Ramos (cell line): ENCODE measurements around the gene HS6ST1.
"Not testable (repeated sequence)": the region's sequence is repeated elsewhere in the genome, so short reads cannot be mapped to it uniquely, and the experiment has no call there.

ENCODE experiments used
- in situ Hi-C: fragments of 300-500 bp; cut with MboI; formaldehyde crosslinking; loops from one replicate; pipeline ENCODE4 v1.14.3; 2022; ENCODE audit warnings: low sequenced_read_pairs; ENCODE audit not compliant: unreplicated experiment

The HS6ST1 gene

DNA sequence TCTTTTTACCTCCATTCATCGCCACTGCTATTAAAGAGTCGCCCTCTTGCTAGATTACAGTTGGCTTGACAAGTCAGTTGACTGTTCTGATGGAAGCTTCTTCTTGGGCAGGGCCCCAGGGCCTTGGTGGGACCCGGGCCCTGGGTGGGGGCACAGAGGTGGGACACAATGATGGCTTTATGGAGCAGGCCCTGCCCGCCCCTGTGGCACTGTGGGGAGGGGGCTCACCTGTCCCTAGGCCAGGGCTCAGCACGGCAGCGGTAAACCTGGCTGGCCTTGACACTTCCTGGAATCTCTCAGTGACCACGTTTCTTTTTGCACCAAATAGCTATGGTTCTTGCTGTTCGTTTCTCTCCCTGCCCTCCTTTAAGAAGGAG lies 4.9 kb upstream of the HS6ST1 start:
- in situ Hi-C loops = no loop called here

DNA sequence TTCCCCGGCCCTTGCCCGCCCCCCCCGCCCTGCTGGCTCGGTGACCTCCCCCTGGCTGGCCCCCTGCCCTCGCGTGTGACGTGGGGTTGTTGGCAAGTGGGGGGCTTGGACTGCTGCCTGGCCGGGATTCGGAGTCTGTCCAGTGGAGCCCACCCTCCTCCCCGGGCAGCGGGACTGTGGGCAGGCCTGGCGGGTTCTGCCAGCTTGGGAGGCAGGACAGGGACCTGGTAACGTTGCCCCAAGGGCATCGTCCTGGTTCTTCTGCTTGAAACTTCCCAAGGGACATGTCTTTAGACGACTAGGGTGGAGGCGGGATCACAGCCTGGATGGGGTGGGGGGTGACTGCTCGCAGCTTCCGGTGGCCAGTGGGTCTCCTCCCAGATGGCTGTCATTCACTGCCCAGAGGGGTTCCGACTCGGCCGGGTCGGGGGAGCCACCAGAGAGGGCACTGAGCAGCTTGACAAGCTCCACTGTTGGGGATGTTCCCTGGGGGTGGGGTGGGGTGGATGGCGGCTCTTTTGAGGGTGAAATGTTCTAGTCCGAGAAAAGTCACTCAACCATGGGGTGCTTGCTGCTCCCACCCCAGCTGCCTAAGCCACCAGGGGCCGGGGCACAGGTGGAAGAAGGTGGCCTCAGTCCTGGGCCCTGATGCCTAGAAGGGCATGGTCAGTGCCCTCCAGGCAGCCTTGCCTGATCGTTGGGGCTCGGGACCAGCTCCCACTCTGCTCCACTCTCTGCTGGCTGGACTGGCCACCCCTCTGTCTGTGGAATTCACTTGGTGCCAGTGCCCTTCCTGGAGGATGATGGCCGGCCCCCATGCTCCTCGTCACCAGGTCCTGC lies 4.3 kb upstream of the HS6ST1 start:
- in situ Hi-C loops = no loop called here

DNA sequence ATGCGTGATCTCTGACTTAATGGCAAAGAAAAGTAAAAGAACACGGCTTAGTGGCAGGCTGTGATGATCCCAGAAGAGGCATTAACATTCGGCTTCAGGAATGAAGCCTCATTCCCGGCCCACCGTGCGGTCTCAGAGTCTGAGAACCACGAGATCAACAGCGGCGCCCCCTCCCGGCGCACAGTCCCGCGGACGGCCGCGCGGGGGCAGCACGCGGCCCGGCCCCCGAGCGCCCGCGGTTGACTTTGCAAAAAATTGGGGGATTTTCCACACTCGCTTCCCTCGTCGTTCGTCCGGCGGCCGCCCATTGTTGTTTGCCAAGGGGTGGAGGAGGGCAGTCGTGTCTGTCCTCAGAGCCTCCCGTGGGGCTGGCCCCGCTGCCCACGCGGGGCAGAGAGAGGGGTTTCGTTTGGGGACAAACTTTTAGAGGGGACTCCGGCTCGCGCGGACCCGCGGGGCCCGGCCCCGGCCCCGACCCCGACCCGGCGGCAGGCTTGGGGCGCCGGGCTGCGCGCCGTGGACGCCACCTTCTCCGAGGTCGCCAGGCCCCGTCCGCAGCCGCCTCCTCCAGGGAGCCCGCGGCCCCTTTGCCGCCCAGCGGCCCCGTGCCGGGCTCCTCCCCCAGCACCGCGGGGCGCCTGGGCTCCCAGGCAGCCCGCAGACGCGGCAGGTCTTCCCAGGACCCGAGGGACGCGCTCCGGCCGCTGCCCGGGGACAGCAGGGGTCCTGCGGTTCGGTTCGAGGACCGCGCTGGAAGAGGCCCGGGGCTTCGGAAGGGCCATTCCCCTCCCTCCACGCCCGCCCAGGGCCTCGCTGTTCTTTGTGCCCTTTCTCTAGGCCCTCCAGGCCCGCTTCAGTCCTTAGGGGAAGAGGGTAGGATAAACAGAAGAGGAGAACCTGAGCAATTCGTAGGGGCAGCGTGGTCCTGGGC lies 3.4 kb upstream of the HS6ST1 start:
- in situ Hi-C loops = no loop called here

DNA sequence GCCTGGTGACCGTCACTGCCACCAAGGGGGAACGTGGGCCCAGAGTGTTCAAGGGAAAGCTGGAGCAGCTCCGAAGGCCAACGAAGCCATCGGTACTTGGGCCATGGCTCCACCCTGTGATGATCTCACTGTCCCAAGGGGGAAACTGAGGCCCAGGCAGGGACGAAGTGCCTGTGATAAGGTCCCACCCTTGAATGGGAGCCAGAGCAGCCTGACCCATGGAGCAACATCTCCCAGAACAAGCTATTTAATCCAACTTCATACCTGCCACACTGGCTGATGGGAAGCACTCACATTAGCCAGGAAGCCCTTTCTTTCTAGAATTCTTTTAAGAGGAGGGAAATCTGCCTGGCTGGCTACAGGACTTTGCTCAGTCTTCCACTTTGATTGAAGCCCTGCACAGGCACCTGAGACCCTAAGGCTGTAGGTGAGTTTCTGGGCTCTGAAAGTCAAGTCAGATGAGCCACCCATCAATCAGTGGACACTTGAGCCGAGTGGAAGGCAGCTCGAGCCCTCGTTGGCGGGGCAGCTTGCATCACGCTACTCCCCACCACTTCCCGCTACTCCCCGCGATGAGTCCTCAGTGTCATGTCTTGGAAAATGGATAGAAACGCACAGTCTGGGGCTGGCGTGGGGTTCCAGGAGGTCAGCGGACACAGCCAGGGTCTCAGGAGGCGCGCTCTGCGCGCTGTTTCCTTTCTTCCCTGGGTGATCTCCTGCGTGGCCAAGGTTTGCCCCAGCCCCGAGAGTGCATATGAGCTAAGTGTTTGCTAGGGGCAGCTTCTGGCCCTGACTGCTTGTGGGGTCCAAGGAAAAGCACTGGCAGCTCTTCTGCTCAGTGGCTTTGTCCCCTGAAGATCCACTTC lies 2.5 kb upstream of the HS6ST1 start:
- in situ Hi-C loops = no loop called here

DNA sequence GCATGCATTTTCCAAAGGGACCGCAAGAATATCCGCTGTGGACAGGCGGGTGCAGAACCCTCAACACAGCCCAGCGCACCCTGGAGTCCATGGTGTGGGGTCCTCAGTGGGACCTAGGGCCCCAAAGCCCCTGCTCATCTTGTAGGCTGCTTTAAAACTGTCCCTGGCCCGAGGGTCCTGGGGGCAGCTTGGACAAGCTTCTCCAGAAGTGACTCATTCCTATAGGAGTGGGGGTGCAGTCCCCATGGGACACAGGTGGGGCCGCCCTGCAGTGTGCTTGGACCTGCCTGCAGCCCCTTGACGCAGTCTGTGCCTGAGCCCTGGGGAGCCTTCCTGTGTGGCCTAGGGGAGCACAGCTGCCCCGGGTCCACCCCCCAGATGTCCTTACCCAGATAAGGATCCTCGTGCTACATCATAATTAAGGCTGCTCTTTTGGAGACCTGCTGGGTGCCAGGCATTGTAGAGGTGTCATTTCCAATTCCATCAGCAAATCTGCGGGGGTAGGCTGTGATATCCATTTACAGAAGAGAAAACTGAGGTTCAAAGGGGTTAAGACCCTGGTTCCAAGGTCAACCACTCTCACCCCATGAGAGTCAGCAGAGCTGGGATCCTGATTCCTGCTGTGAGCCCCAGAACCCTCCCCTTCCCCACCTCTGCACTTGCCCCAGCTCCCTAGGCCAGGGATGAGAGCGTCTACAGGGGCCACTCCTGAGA lies 1.7 kb upstream of the HS6ST1 start:
- in situ Hi-C loops = no loop called here

DNA sequence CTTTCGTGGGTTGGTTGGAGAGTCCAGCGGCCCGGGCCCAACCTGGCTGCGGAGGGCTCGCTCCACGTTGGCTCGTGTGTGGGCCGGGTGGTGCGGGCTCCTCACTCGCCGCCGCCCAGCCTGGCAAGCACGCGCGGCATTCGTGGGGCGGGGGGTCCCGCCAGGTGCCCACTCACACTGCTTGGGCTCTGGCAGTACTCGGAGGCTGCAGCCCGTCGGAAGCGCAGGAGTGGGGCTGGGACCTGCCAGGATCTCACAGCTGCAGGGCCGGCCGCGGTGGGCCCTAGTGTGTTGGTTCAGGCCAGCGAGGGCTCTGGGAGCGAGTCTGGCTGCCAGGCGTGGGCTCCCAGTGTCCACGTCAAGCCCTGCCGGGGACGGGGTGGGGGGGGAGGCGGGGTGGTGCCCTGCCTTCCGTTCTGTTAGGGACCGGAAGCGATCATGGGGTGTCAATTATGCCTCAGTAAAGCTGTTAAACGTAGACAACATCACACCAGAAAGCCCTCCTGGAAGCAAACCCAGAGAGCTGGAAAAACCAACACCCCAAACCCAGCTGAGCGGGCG lies 1.0 kb upstream of the HS6ST1 start:
- in situ Hi-C loops = no loop called here

DNA sequence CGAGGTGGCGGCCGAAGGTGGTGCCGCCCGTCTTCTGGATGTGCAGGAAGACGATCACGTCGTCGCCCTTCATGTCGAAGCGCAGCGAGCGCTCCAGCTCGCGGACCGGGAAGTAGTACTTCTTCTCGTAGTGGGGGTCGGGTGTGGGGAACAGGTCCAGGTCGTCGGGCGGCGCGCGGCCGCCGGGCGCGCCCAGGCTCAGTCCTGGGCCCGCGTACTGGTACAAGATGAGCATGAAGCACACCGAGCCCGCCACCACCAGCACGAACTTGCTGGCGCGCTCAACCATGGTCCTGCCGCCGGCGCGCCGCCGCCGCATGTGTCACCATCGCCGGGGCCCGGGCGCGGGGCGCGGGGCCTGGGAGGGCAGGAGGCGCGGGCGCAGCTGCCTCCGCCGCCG lies 423 bp downstream of the HS6ST1 start:
- in situ Hi-C loops = not testable (repeated sequence)

DNA sequence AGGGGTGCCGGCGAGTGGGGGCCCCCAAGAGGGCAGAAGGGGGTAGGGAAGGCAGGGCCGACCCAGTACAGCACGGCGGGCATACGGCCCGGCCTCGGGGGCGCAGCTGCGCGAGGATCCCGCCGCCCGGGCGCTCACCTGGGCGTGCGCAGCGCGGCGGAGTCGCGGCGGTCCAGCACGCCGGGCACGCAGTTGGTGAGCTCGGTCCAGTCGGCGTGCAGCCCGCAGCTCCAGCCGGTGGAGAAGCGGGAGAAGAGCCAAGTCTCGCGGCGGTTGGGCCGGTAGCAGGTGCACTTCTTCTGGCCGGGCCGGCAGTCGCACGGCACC lies 806 bp downstream of the HS6ST1 start:
- in situ Hi-C loops = not testable (repeated sequence)

DNA sequence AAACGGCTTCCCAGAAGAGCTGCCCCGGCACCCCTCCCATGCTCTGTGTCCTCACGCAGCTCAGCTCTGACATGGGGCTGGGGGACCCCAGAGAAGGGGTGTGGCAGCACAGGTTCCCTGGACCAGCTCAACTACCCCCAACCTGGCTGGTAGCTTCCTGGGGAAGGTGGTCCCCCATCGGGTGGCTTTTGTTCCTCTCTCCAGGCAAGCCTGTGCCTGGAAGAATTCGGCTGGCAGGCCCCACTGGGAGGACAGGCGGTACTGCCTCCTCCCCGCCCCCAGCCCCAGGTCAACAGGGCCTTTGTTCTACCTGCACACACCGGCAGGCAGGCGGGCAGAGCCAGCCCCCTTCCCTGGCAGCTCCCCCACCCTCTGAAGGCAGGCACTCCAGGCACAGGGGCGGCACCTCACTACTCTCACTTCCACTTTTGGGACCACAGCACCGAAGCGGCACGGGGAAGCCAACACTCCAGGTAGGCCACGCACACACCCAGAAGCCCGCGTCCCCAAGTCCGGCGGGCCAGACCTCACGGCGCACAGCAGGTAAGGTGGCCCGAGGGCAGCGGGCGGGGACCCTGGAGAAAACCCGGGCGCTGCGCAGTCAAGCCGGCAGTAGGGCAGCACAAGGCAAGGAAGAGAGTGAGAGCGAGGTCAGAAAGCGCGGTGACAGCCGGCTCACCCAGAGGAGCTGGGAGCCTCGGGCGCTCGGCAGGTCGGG lies 1.3 kb downstream of the HS6ST1 start:
- in situ Hi-C loops = no loop called here

DNA sequence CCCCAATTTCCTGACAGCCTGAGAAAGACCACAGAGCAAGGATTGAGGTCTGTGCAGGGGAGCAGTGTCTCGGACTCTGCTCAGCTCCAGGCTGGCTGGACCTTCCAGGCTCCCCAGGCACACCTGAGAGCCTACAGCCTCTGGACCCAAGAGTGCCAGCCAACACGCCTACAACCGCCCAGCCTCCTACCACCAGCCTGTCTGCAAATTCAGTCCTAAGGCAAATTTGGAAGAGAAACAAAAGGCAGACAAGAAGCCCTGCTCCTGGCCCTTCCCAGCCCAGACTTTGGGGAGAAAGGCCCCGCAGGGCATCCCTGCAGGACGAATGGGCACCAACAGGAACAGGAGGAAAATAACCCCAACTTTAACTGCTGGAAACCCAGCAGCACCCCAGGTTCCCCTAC lies 1.9 kb downstream of the HS6ST1 start:
- in situ Hi-C loops = no loop called here

DNA sequence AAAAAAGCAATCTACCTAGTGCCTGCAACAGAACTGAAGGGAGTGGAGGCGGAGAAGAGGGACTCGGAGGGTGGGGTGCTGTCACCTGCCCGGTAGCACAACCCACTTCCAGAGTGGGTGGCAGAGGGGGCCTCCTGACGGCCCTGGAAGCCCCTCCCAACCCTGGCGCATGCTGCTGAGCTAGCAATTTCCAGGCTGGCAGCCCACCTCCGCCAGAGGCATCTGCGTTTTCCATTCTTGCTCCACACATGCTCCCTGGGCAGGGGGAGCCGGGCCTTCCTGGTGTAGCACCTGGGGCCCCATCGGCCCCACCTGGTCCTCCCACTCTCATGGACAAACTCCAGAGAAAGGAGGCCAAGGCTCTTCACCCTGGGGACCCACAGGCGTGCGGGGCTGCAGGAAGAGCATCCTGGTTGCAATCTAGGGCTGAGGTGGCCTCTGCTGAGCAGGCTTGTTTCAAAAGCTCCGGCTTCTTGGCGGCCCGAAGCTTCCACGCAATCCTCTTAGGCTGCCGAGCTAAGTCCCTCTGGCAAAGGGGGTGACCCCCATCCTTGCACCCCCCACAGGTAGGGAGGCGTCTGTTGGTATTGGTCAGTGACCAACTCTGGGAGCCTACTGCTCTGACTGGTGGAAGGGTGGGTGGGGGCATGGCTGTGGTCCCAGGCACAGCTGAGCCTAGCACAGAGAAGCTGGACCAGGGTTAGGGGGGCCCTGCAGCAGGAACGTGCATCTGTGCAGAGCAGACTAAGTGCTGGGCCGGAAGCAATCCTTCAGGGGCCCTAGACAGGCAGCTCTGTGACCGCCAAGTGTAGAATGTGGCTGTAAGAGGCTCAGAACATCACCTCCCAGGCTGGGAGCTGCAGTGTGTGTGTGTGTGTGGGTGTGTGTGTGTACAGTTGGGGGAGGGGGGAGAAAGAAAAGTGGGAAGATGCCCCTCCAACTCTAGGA lies 2.6 kb downstream of the HS6ST1 start:
- in situ Hi-C loops = no loop called here

DNA sequence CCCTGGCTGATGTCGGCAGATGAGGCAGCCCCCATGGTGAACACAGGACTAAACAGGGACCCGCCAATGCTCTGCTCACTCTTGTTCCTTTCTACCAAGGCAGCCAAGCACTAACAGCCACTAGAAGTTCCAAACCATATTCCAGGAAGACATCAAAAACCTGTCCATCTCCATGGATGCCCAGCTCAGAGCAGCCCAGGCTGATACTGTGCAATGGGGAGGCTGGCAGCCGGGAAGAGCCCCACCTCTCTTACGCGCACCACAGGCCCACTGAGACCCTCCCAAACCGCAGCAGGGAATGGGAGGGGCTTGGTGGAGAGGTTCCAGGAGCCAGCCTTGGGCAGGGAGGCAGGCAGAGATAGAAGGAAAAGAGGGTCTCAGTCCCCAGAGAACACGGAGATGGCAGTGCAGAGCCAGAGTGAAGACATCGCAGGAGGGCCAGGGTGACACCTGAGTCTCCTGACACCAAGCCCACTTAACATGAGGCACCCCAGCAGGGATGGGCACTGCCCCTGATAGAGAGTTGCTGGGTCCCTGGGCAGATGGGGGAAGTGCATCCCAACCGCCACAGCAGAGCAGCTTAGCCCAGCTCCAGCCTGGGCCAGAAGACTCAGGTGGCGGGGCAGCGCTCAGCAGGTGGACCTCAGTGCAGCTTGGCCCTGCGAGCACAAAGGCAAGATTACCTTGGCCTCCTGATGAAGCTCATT lies 3.4 kb downstream of the HS6ST1 start:
- in situ Hi-C loops = no loop called here

DNA sequence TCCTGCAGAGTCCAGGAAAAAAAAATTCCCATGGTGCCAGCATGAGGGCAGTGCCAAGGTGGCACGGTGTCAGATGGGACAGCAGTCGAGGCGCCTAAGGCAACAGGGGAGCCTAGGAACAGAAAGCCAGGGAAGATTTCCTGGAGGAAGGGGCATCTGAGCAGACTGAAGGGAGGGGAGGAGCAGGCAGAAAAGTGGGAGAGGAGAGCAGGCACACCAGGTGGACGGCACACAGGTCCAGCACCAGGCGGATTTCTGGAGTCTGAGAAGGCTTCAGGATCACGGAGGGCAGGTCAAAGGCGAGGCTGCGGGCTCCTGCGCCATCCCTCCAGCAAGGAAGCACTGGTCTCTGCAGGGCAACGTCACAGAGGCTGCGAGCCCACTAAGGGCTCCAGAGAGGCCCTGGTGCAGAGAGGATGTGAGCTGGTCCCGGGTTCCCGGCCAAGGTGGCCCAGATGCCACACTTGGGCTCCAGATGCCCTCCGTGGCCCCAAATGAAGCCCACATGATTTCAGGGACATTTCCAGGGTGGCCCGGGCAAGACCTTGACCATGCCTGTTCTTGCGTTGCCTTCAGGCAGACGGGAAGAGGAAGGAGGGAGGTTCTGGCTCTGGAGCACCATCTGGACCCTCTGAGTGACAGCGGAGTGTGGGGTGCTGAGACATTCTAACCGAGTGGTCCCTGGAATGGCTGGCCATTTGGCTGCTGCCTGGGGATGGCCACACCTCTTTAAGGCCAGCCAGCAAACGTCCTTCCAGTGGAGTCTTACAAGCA lies 4.1 kb downstream of the HS6ST1 start:
- in situ Hi-C loops = no loop called here

DNA sequence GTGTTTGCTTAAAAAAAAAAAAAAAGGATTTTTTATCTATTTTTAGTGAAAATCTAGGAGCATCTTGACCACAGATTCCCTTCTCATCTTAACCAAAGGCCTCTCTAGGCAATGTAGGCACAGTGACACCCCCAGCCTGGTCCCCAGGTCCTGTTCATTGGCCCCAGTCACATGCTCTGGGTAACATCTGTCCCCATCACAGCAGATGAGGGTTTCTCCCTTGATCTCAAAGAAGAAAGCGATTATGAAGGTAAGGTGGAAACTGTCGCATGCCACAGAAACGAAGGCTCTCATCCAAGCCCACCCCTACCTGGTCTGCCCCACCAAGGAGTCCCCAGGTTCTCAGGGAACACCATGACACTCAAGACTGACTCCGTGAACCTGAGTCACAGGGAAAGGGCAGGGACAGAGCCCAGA lies 4.7 kb downstream of the HS6ST1 start:
- in situ Hi-C loops = no loop called here

DNA sequence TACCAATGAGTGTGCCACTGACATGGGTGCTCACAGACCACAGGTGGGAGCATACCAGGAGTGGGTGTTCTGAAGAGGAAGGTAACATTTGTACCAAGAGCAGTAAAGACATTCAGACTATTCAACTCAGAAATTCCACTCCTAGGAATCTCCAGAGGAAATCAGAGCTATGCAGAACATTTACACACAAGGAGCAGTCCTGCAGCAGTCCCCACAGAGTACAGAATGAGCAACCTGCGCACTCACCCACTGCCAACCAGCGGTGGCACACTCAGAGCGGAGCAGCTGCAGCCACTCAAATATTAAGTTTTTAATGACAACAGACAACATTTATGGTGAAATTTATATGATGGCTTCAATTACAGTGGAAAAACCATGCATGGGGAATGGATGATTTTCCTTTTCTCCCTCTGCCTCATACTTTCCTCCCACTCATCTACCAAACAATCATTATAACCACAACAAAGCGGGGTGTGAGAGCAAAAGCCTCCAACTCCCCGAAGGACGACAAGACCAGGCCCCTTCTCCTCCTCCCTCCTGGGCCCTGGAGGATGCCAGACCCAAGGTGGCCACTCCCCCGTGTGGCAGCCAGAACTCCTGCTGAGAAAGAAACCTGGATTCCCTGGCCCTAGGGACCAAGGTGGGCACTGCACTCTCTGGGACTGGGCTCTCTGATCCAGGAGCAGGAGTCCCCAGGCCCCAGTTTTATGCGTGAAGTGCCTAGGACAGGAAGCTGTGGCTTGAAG lies 5.4 kb downstream of the HS6ST1 start:
- in situ Hi-C loops = no loop called here

DNA sequence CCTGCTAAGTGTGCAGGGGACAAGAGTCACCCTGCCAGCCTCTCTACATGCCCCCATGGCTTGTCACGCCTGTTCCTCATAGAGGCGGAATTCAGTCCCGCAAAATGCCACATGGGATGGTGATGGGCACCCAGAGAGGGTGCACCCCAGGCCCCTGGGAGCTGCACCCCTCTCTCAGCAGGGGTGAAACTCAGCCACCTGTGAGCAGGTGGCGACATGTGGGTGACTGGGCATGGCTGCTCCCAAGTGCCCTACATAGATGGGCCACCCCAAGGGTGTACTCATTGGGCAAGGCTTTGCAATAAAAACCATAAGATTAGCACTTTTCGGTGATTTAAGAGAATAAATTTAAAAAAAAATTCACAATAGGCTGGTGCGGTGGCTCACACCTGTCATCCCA lies 6.3 kb downstream of the HS6ST1 start:
- in situ Hi-C loops = no loop called here
